Kidney epithelial cell (primary cell): ENCODE results near the gene UBASH3B. TPM values are rescaled to one million over a fixed set of nuclear protein-coding genes. Genes with fewer than 3 reads are reported as not detected.

Experiments
- DNase-seq: peaks from one replicate; pipeline ENCODE4 v3.0.0-alpha.2; 2010; ENCODE audit warnings: low read depth
- H3K27me3 ChIP-seq: 2 replicates; pipeline ENCODE4 v1.6.0; 2011; ENCODE audit warnings: low read length; ENCODE audit not compliant: control insufficient read depth, insufficient read depth
- H3K36me3 ChIP-seq: 2 replicates; pipeline ENCODE4 v1.5.1; 2011; ENCODE audit warnings: low read length; ENCODE audit not compliant: control insufficient read depth, insufficient read depth
- H3K4me3 ChIP-seq: 2 replicates; pipeline ENCODE4 v1.5.1; 2011; ENCODE audit warnings: low read depth, mild to moderate bottlenecking, control low read depth, low read length
- total RNA-seq: library from RNA; depleted of rRNA; stranded (reverse); fragments of >200 nt; gene quantifications from 2 replicates; pipeline ENCODE4 v1.2.3, GENCODE V29; 2015
- TF ChIP-seq, protein P1 (sequence below): IDR thresholded peaks from 2 replicates; pipeline ENCODE4 v1.5.1; 2011; ENCODE audit warnings: mild to moderate bottlenecking, moderate library complexity, low read length, control low read depth, inconsistent platforms; ENCODE audit not compliant: insufficient read depth, poor library complexity, severe bottlenecking

UBASH3B gene
- total RNA-seq, 1 donor from 2014 or later: 32.0 TPM

GRCh38 chr11:122799406-122800105, 144.0 kb downstream of the UBASH3B start:
- H3K36me3 ChIP-seq: no peaks in the 10 kb centered on the region
- no peak for DNase-seq
- H3K27me3 ChIP-seq: no peaks in the 10 kb centered on the region
- no peak overlapping the region for H3K4me3 ChIP-seq
- TF ChIP-seq, protein P1, sequence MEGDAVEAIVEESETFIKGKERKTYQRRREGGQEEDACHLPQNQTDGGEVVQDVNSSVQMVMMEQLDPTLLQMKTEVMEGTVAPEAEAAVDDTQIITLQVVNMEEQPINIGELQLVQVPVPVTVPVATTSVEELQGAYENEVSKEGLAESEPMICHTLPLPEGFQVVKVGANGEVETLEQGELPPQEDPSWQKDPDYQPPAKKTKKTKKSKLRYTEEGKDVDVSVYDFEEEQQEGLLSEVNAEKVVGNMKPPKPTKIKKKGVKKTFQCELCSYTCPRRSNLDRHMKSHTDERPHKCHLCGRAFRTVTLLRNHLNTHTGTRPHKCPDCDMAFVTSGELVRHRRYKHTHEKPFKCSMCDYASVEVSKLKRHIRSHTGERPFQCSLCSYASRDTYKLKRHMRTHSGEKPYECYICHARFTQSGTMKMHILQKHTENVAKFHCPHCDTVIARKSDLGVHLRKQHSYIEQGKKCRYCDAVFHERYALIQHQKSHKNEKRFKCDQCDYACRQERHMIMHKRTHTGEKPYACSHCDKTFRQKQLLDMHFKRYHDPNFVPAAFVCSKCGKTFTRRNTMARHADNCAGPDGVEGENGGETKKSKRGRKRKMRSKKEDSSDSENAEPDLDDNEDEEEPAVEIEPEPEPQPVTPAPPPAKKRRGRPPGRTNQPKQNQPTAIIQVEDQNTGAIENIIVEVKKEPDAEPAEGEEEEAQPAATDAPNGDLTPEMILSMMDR: no peak

DNA sequence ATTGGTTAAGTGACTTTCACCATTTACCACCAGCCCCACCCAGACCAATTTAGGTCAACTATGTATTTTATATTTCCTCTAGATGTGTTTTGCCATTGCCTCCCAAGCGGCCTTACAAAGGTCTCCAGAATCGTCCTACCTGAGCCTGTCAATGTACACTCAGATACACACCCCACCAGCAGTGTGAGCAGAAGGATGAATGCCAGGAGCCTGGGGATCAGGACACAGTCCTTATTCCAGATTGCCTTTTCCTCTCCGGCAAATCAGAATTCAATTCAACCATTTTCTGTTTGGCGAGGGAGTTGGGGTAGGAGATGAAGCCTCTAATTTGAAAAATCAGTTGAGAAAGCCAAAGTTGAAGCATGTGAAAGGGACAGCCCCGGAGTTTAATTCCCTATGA, 147.4 kb downstream of the UBASH3B start:
- Histone ChIP-seq H3K4me3 (no peak overlapping the region), H3K27me3 (no peaks in the 10 kb centered on the region)
- TF ChIP-seq, protein P1: no peak

GRCh38 chr11:122803306-122803705, 147.8 kb downstream of the UBASH3B start:
- no peaks in the 10 kb centered on the region for H3K36me3 ChIP-seq
- DNase-seq: no peak
- no peaks in the 10 kb centered on the region for H3K27me3 ChIP-seq
- H3K4me3 ChIP-seq: no peak overlapping the region
- TF ChIP-seq, protein P1: no peak

More for the DNA sequence above, 147.4 kb downstream of the UBASH3B start:
- DNase-seq: no peak
- no peaks in the 10 kb centered on the region for H3K36me3 ChIP-seq

- no peak for DNase-seq
- H3K27me3 ChIP-seq: no peaks in the 10 kb centered on the region
- TF ChIP-seq, protein P1: no peak
- peaks cover 2% of the 10 kb centered on the region for H3K36me3 ChIP-seq
- no peak overlapping the region for H3K4me3 ChIP-seq
Observed at GRCh38 chr11:122803716-122804115, 148.2 kb downstream of the UBASH3B start.

DNA sequence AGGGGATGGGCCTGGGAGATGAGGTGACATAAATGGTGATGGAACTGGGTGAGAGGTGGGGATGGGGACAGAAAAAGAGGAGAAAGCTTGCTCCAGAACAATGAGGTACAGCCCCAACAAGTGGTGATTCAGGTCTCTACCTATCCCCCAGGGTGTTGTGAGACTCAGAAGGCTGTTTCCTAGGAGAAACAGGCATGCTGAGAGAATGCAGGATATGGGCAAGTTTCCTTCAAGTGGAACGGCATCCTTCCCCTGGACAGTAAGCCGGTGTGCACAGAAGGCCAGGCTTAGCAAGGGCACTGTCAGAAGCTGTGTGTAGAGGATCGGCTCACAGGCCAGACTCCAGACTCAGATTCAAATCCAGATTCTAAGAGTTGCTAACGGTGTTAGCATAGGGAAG, 148.6 kb downstream of the UBASH3B start:
- Histone ChIP-seq H3K27me3 (no peaks in the 10 kb centered on the region), H3K36me3 (peaks cover 2% of the 10 kb centered on the region), H3K4me3 (no peak overlapping the region)
- TF ChIP-seq, protein P1: no peak
- peak; percentile 74 for DNase-seq

DNA sequence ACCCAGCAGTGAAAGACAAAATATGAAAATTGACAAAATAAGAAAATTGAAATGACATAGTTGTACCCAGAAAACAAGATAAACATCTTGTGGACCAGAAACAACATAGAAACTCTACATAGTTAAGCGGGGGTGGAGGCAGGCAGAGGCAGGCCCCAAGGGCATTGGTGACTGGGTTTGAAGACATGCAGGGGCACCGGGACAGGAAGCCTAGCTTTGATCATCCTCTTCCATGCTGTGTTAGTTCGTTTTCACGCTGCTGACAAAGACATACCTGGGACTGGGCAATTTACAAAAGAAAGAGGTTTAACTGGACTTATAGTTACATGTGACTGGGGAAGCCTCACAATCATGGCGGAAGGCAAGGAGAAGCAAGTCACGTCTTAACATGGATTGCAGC, 149.3 kb downstream of the UBASH3B start:
- Histone ChIP-seq H3K36me3 (peaks cover 2% of the 10 kb centered on the region), H3K27me3 (no peaks in the 10 kb centered on the region), H3K4me3 (no peak overlapping the region)
- TF ChIP-seq, protein P1: no peak
- no peak for DNase-seq
